Astrocyte of the hippocampus (primary cell): ENCODE results near the gene TLL1.

ENCODE experiments used
- DNase-seq: peaks from one replicate; pipeline ENCODE4 v3.0.0; 2011; ENCODE audit warnings: low read depth, low spot score

The TLL1 gene

DNA sequence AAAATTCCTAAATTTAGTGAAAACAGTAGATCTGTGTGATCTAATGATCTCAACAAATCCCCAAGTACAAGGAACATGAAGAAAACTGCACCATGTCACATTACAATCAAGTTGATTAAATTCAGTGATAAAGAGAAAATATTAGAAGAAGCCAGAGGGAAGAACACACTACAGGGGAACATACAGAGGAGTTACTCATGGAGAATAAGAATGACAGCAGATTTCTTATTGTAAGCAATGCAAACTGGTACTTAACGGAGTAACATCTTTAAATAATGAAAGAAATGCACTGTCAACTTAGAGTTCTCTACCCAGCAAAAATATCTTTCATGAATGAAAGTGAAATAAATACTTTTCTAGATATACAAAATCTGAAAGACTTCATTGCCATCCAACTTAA, 21.1 kb downstream of the TLL1 start:
- no peak for DNase-seq

DNA sequence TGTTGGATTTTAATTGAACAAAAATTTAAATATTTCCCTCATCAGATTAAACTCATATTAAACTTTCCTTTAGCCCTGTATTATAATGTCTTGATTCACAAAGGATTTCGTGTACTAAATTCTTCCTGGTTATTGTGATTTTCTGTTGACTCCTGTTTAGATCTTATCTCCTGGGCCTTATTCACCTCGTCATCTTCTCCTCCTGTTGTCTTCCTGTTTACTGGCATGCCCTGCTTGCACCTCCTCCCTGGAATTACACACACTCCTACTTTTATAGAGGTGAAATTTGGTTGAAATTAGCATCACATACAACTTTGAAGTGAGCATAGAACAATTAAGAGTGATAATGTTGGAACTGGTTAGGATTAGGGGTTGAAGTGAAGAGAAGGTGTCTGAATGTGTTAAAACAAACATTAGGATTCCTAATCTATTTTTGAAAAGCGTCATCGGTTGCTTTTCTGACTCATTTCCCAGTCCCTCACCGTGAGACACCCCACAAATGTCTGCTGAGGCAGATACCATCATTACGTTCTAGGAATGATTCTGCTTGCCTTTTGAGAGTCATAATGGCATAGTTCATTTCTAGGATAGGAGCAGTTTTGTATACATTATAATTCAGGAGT, 32.5 kb downstream of the TLL1 start:
- peak; percentile 6 for DNase-seq

- no peak for DNase-seq
These were observed 33.2 kb downstream of the TLL1 start for GRCh38 chr4:165906272-165906671.

DNA sequence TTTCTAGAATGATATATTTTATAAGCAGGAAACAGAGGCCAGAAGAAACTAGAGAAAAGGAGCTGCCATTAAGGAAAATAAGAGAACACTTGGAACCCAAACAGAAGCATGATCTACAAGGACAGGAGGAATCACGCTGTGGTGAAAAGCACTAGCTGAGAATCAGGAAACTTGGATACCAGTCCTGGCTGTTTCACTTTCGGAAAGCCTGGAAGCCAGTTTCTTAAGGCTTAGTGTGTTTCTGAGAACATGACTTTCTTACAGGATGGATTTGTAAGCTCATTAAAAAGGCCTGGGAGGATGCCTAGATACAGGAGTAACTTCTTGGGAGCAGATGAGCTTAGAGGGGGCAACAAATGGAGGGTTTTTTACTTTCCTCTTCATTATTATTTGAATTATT, 36.9 kb downstream of the TLL1 start:
- no peak for DNase-seq

DNA sequence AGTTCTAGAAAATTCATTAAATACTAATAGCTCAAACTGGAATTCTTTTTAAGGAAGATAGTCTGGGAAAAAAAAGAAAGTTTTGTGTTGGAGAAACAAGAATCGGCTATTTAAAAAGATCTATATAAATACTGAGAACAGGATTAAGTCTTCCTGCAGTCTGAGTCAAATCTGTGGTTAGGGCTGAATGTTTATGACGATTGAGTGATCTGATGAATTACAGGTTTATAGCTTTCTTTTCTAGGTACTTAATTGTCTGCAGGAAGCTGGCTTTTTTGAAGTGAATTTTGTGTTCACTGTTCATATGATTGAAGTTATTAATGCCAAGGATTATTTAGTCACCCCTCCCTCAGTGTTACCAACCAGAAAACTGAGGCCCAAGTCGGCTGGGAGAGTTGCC, 42.2 kb downstream of the TLL1 start:
- DNase-seq, result peak; percentile 4

GRCh38 chr4:165921546-165921945, 48.5 kb downstream of the TLL1 start:
- DNase-seq, result no peak

DNA sequence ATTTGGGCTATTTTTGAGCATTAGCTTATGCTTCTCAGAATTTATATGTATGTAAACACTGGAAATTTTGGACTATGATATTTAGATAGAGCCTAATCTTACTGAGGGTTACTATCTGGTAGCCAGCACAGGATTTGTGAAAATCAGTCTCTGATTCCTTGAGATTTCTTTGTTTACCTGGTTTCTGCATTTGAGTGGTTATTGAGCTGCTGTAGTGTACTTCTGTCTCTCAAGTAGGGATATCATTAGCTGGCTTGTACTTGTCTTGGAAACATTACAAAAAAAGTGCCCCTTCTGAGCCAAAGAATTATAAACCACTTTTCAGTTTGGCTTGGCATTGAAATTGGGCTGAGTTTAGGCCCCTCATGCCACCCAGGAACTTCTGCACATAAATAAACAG, 49.7 kb downstream of the TLL1 start:
- DNase-seq, result peak; percentile 15

- no peak for DNase-seq
These were observed 53.3 kb downstream of the TLL1 start for GRCh38 chr4:165926307-165926706.

DNA sequence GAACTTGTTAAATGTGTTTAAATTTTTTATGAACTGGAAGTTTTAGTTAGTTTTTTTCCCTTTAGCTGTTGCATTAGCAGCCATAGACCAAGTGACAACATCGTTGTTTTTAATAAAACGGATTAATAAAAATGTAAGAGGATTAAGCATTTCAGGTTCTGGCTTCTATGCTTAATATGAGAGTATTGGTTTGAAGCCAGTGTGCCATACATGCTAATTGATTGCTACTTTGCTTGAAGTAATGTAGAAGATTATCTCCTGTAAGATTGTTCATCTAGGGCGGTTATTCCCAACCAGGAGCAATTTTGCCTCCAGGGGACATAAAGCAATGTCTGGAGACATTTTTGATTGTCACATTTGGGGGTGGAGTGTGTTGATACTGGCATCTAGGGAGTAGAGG, 54.3 kb downstream of the TLL1 start:
- no peak for DNase-seq

DNA sequence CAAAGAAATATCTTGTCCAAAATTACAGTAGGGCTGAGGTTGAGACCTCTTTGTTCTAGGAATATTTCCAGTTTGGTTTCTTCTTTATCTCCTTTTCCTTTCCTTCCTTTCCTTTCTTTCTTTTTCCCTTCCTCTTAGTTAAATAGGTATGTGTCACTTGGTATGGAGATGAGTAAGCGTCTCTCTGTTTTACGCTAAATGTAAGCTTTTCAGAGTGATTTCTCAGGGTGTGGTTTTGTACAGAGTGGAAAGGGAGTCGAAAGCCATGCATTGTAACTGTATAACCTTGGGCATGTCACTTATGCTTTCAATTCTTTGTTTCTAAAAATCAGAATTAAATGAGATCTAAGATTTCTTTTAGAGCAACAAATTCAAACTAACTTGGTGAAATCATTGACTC, 54.8 kb downstream of the TLL1 start:
- no peak for DNase-seq

DNA sequence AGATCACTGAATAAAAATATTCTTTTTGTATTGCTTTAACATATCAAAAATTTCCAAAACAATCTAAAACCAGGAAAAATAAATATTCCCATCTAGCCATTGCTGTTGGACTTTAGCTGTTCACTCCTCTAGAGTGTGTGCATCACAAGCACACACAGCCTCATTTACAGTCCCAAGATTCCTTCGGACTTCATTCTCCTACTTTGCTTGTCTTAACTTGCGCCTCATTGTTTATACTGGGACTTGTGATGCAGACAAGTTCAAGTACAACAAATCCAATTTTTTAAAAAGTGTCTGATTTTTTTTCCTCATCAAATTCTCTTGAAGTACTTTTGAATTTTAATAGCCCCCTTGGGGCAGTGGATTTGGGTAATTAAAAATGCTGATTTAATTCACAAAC, 55.6 kb downstream of the TLL1 start:
- no peak for DNase-seq

DNA sequence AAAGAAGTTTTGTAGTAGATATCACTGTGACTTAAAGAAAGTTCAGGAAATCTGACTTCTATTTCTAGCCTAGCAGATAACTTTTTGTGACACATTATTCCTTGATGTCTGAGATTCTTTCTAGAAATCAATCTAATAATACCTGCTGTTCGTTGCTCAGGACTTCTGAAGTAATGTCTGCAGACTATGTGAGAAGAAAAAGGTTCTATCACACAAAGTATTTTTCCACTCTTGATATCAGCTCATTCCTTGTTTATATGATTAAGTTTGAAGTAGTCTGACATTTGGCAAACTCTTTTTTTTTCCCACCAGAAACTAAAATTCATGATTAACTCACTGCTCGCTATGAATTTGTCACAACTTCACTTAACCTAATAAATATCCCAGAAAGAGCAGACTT, 56.6 kb downstream of the TLL1 start:
- no peak for DNase-seq

DNA sequence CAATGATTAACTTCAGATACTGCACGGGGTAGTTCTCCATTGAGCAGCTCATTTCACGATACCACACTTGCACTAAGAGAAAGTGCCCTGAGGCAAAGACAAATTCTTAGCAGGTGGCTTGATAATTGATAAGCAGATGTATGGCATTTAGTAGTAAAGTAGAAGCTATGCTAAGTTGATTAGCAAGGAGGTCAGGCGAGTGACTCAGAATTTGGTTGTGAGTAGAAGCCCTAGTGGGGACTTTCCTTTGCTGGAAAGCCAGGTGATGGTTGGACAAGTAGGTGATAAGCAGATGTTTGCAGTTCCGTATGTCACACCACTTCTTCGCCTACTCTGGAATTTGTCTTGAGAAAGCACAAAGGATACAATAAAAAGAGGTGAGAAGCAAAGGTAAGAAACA, 58.7 kb downstream of the TLL1 start:
- no peak for DNase-seq

DNA sequence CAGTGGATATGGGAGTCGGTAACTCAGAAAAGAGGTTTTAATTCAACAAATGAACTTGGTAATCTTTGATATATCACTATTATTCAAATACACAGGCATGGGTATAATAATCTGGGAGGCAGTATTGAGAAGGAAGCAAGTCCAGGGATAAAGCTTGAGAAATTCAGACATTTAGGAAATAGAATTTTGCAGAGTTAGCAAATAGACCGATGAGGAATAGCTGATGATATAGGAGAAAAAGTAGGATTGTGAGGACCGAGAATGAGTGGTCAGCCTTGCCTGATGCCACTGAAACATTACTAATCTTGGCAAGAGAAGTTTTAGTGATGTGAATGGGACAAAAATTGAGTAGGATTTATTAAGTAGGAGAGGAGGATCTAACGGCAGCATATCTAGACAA, 71.9 kb downstream of the TLL1 start:
- DNase-seq, result no peak

GRCh38 chr4:165945991-165946390, 73.0 kb downstream of the TLL1 start:
- no peak for DNase-seq

DNA sequence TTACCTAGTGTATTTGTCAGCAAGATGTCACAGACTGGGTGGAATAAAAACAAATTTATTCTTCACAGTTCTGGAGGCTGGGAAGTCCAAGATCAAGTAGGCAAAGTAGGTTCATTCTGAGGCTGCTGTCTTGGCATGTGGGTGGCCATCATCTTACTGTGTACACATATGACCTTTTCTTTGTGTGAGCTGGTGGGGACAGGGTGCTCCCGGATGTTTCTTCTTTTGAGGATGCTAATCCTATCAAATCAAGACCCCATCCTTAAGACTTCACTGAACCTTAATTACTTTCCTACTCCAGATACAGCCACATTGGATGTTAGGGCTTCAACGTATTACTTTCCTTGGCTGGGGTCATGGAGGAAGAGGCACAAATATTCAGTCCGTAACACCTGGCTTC, 74.0 kb downstream of the TLL1 start:
- DNase-seq, result no peak

- no peak for DNase-seq
These were observed 80.1 kb downstream of the TLL1 start for GRCh38 chr4:165953181-165953580.

DNA sequence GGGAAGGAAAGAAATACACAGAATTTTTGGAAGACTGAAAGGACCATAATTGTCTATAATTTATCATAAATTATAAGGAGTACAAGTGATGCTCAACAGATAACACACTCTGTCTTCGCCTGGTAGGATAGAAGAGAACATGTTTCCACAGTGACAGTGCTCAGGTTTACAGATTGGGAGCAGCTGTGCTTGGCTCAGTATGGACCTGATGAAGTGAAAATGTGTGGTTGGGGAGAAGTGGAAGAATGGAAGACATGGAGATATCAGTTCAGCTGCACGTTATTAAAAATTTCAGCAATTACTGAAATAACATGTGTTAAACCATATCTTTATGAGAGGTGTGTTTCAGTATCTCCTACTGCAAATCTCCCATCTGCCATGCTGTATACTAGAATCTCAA, 90.6 kb downstream of the TLL1 start:
- DNase-seq, result no peak

DNA sequence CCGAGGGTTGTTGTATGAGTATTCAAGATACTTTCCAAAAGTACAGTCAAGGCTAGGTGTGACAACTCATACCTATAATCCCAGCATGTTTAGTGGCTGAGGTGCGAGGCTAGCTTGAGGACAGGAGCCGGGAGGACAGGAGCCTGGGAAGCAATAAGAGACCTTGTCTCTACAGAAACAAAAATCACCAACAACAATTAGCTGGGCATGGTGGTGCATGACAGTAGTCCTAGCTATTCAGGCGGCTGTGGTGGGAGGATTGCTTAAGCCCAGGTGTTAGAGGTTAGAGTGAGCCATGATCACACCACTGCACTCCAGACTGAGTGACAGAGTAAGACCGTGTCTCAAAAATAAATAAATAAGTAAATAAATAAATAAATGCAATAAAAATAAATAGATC, 91.6 kb downstream of the TLL1 start:
- DNase-seq, result no peak

- no peak for DNase-seq
These were observed 92.5 kb downstream of the TLL1 start for GRCh38 chr4:165965503-165965902.

DNA sequence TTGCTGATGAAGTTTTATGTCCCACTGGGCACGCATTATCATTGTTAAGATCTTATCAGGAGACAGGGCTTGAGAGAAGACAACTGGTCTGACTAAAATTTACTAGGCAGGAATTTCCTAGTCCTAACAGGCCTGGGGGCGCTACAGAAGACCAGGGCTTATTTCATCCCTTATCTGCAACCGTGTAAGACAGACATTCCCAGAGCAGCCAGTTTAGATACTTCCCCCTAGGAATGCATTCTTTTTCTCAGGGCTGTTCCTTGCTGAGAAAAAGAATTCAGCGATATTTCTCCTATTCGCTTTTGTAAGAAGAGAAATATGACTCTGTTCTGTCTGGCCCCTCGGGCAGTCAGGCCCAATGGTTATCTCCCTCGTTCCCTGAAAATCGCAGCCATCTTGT, 93.8 kb downstream of the TLL1 start:
- DNase-seq, result no peak

DNA sequence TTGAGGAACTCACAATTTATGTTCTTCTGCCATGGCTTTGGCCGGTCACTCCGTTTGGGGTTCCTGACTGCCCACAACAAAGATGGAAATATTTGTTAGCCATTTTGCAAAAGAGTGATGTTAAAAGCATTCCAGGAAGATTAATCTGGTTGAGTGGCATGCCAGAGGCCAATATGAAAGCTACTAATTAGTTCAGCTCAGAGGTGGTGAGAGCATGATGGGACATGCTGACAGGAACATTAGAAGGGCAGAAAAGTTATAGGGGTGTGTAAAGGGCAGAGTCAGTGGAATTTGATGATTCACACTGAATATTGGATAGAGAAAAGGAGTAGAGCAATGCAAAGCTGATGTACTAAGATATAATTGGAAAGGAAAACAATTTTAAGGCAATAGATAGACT, 94.4 kb downstream of the TLL1 start:
- DNase-seq, result peak; percentile 9

DNA sequence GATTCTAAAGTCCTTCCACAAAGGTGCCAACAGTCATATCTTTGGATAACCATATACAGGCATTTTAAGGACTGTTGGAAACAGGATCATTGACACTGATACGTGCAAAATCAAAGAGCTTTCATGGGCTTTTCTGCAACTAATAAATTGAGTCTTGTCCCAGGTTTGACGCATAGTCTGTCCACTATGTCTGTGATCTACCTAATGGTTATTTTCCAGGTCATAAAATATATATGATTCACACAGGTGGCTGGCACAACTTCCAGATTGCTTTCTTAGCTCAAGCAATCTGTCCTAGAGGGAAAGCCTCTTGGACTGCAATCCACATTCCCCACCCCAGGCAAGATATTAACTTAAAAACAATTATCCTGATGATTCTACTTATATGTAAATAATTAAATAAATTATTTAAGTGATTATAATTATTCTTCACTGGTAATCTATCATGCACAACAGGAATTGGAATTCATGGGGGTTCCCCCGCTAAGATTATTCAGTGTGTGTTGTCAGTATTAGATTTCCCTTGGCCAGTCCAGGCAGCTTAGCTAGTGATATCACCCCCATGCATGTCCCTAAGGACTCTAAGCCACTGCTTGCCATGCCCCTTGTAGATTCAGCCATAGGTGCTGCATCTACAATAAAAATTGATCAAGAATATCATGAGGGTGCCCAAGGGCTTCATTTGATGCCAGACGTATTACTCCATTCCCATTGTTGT, 97.8 kb downstream of the TLL1 start:
- DNase-seq, result no peak

DNA sequence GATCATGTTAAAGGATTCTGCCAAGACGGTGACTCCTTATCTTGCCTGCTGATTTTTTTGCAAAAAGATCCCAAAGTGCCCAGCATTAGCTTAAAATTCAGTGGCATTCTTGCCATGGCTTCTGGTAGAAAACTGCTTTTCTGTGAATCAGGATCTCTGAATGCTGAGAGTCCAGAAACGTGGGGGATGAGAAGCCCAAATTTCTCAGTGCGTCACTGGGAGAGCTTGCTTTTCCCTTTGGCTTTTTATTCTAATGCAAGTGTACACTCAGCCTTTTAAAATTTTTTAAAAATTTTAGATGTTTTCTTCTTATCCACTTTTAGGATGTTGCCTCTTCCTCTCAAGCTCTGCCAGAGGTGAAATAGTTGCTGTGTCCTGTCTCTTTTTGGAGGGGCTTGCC, 98.4 kb downstream of the TLL1 start:
- no peak for DNase-seq
